HG02610 (cell line): ENCODE measurements around the gene TIAL1.
A peak's percentile ranks its signal among the peaks of the same experiment; 100 is the strongest.
"Not testable (repeated sequence)": the region's sequence is repeated elsewhere in the genome, so short reads cannot be mapped to it uniquely, and the experiment has no call there.

Source experiments
- ATAC-seq: cut with Tn5 transposase; IDR thresholded peaks from one replicate; pipeline ENCODE4 v1.9.1; 2021; ENCODE audit warnings: mild to moderate bottlenecking, moderate library complexity; ENCODE audit not compliant: unreplicated experiment

Gene TIAL1

DNA sequence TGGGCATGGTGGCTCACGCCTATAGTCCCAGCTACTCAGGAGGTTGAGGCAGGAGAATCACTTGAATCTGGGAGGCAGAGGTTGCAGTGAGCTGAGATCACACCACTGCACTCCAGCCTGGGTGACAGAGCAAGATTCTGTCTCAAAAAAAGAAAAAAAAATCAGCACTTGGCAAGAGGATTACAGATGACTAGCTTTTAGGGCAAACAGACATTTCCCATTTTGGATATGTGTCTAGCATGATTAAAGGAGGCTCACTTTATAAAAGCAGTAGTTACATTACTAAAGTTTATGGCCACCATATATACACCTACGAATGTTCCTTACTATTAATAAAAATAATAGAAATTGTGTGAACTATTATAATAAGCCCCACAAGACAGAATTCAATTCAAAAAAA is 40.7 kb downstream of the TIAL1 start:
- ATAC-seq, result not testable (repeated sequence)

DNA sequence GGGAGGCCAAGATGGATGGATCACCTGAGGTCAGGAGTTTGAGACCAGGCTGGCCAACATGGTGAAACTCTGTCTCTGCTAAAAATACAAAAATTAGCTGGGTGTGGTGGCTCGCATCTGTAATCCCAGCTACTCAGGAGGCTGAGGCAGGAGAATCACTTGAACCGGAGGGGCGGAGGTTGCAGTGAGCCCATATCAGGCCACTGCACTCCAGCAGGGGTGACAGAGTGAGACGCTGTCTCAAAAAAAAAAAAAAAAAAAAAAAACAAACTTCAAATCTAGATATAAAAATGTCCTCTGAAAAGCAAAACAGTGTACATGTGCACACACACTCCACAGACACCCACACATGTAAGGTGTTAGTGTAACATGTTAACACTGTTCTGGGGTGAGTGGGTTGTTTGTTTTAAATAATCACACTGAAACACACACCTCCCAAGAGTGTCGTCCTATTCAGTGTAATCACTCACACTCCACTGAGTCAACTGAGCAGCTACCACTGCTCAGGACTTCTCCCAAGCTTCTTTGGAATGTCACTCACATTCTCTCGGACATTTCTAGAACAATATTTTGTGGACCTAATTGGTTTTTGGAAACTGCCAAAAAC is 41.5 kb downstream of the TIAL1 start:
- ATAC-seq, result no peak

DNA sequence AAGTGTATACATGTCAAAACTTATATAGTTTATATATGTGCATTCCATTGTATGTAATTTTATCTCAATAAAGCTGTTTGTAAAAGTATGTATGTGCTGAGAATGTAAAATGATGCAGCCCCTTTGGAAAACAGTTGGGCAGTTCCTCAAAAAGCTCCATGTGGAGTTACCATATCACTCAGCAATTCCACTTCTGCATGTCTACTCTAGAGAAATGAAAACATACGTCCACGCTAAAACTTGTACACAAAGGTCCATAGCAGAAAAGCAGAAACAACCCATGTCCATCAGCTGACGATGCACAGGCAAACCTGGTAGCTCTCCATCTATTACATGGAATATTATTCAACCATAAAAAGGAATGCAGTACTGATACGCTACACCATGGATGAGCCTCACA is 45.9 kb downstream of the TIAL1 start:
- ATAC-seq, result no peak

DNA sequence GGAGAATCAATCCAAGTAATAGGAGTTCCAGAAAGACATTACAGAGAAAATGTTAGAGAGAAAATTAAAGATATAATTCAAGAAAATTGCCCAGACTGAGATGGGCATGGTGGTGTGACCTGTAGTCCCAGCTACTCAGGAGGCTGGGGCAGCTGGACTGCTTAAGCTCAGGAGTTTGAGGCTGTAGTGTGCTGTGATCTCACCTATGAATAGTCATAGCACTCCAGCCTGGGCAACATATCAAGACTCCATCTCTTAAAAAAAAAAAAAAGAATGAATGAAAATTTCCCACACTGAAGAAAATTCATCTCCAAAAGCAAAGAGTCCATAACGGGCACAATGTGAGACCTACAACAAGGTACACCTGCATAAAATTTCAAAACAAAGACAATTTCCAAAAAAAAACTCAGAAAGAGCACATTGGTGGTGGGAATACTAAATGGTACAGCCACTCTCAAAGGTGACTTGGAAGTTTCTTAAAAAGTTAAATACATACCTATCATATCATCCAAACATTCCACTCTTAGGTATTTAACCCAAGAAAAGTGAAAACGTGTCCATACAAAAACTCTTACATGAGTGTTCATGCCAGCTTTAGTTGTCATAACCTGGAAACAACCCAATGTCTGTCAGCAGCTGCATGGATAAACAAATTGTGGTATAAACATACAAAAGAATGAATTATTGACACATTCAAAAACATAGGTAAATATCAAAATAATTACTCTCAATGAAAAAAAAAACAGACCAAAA is 47.3 kb downstream of the TIAL1 start:
- ATAC-seq, result no peak

DNA sequence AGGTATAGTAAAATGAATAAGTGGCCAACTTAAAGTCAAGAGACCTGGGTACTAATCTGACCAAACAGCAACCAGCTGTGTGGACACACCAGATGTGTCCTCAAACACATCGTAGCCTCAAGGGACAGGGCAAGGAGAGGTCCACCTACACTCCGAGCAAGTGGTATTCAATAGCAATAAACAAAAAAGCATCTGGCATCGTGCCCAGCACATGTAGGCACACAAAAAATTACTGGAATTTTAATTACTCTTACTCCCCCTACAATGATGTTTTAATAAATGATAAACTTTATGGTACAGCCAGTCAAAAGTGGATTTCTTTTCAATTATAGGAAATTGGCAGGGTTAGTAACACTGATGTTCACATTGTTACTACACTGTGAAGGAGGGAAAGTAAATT is 50.8 kb downstream of the TIAL1 start:
- ATAC-seq, result no peak

DNA sequence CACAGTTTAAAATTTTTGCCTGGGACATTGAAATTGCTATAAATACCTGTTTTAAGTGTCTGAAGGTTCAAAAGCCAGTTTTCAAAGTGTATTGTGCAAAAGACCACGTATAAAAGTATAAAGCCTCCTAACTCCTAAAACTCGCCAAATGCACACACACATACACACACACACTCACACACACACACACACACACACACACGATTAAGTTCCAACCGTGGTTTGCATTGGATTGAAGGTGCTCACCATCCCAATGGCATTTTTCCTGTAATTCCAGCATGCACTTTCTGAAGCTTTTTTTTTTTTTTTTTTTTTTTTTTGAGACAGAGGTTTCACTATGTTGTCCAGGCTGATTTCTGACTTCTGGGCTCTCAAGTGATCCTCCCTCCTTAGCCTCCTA is 51.5 kb downstream of the TIAL1 start:
- ATAC-seq, result no peak

DNA sequence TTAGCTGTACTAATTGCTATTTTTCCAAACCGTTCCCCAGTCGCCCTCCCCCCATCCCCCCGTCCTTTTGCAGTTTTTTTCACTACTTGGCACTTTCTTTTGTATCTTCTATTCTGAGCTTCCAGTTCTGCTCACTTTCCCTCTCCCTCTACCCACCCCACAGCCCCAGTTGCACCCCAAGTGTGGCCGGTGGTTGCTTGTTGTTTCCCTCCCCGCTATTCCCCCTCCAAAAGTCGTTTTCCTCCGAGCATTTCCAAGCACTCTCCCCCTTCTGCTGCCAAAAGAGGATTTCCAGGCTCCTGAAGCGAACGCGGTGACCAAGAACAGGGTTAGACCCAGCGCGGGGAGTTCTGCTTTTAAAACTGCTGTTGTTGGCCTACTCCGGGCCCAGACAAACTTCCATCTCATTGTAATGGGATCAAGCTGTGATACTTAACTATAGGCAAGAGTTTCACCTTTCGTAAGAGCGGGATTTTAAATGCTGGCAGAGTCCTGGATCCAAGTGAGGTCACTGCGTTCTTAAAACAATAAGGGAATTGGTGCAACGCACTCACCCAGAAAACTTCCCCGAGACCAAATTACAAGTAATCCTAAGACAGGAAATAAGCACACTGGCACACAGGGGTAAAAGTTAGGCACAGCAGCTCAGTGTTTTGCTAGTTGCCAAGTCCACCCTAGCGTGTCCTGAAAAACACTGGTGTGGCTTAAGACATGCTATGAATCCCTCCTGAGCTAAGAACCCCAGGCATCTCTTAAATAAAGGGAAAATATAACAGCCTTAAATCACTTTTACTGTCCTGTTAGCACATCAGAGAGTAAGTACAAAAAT is 52.7 kb downstream of the TIAL1 start:
- ATAC-seq, result no peak

DNA sequence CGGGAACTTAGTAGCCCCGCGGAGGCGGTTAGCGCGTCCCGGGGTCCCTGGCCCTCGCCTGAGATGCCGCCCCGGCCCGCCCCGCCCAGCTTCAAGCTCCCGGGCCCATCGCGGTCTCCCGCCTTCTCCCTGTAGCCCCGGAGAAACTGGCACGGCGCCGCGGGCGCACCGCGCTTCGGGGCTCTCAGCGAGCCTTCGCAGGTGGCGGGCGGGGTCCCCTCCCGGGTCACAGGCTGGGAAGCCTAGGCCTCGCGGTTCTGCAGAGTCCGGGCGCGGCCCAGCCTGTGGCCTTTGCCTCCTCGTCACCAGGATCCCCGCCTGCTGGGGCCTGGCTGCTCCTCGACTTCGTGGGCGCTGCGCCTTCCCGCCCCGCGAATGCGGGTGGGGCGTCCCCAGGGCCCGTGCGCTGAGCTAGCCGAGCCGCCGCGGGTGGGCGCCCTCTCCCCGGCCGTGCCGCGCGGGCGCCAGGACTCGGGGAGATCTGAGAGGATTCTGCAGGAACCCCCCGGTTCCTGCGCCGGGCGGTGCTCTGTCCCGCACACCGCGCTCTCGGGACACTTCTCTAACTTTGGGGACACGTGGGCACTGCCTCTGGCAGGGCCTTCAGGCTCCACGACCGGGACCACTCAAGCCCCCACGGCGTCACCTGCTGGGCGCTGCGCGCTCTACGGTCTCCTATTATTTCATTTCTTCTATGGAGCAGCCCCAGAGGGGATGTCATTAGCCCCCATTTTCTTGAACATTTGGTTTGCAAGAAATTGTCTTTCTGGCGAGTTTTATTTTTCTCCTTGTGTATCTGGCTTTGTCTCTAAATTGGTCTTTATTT is 53.6 kb downstream of the TIAL1 start:
- ATAC-seq, result peak; percentile 40

DNA sequence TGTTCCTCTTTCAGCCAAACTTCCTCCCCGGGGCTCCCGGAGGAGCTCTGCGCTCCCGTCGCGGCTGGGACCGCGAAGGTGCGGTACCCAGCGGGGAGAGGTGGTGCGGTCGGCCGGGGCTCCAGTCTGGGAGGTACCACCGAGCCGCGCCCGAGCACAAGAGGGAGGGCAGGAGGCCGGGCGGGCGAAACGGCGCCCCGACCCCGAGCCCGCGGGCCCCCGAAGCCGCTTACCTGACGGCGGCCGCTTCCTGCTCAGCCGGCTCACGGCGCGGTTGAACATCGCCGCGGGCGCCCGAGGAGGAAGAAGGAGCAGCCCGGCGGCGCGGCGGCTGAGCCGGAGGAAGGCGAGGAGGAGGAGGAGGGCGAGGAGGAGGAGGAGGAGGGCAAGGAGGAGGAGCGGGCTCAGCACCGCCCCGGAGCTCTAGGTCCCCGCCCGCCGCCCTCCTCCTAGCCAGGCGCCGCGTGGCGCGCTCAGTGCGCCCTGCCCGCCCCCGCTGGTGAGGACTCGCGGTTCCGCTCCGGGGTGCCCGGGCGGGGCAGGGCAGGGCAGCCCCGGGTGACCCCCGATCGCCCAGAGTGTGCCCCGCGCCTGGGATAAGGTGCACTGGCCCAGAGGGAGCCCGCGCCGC is 54.3 kb downstream of the TIAL1 start, which contains the start of gene RGS10:
RGS10 (minus strand) TSS at position 363 of the 631 bp plus-strand sequence; CDS start at position 282, 81 bp downstream.
- peak; percentile 76 for ATAC-seq

DNA sequence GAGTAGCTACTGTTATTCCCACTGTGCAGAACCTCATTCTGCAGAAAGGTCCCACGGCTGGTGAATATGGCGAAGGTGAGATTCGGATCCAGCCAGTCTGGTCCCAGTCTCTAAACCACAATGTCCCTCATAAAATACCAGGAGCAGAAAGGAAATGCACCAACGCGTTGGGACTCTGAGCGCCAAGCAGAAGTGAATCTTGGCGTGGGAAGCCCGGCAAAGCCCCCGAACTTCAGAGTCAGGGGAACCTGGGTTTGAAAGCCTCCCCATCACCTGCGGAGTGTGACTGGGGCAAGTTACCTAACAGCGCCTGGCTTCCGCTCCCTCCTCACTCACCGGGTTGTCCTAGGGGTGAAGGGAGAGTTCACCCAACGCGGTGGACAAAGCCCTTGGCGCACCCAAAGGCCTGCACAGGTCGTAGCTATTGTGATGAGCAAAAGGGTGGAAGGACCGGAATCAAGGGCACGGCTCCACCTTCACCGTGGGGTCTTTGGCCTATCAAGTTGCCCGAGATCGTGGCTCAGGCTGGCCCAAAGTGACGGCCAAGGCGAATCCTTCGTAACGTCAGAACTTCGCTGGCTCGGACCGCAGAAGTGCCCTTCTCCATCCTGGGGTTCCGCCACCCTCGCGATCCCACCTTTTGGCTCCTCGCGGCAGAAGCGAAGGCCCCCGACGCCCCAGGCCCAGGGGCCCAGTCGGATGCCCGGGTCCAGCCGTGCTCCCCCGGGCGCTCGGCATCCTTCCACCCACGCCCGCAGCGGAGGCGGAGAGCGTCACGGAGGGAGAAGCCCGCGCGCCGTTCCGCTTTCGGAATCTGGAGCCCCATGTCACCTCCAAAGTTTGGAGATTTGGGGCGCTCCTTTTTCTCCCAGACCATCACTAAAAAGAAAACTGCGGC is 55.1 kb downstream of the TIAL1 start:
- no peak for ATAC-seq

DNA sequence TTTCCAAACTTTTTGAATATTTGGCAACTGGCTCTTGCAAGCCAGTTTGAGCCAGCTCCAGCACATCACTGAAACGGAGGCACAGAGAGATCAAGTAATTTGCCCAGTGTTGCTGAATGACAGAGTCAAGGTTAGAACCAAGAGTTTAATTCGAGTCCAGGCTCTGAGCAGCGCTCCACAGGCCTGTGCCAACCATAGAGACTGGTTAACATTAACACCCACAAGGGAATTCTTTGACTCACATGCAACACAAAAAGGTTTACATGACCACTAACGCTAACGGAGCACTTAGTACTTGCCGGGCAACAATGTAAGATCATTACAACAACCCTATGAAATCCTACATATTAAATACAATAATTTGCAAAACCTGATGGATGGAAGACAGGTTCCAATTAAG is 55.7 kb downstream of the TIAL1 start:
- no peak for ATAC-seq

DNA sequence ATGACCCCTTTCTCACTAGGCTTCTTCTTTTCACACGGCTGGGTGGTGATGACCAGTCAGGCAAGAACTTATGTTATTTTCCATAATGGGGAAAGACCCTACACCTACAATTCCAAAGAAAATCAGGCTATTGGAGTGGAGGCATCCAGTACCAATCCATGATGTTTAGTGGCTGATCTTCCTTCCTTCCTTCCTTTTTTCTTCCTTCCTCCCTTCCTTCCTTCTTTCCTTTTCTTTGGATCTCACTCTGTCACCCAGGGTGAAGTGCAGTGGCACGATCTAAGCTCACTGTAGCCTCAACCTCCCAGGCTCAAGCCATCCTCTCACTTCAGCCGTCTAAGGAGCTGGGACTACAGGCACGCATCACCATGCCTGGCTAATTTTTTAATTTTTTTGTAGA is 56.7 kb downstream of the TIAL1 start:
- no peak for ATAC-seq

DNA sequence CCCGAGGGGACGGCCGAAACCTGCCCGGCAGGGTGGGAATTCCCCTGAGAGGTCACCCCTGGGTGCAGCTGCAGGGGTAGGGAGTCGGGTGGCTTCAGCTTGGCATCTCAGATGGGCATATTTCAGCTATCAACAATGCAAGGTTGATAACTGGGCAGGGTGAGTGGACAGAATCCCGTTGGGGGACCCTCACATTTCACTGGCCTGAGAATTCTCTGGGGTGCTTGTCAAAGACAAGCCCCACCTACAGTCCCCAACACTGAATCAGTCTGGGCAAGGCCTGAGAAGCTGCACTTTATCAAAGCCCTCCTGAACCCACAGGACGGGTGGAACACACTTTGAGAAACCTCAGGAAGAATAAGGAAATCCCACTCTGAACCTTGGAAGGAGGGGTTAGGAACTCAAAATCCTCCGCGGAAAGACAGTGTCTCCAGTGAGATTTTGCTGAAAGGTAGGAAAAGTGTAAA is 57.4 kb downstream of the TIAL1 start:
- ATAC-seq, result no peak

DNA sequence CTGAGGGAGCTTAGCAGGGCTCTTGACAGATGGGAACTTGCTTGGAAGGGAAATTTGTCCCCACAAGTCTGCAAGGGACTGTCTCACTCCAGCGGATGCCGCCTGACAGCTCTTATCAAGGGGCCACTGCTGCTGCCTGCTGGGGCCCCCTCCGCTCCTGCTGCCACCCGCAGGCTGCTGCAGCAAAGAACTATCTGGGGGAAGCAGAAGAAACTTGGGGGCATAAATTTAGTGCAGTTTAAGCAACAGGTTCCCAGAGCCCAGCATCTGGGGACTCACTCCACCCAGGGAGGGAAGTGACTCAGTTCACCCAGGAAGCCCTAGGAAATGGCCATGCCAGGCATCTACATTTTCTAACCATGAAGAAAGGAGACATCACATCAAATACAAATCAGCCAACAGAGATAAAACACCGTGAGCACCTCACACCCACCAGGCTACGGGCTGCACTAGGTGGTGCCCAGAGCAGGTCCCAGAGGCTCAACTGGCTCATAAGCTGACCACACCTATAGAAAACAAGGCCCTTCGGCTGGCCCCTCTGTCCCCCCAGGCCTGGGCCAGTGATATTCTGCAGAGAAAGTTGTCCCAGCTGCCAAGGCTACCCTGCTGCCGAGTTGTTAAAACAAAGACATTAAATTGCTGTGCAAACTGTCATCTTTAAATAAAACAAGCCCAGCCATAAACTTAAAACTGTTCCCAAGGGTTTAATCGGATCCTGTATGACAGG is 58.0 kb downstream of the TIAL1 start:
- no peak for ATAC-seq

DNA sequence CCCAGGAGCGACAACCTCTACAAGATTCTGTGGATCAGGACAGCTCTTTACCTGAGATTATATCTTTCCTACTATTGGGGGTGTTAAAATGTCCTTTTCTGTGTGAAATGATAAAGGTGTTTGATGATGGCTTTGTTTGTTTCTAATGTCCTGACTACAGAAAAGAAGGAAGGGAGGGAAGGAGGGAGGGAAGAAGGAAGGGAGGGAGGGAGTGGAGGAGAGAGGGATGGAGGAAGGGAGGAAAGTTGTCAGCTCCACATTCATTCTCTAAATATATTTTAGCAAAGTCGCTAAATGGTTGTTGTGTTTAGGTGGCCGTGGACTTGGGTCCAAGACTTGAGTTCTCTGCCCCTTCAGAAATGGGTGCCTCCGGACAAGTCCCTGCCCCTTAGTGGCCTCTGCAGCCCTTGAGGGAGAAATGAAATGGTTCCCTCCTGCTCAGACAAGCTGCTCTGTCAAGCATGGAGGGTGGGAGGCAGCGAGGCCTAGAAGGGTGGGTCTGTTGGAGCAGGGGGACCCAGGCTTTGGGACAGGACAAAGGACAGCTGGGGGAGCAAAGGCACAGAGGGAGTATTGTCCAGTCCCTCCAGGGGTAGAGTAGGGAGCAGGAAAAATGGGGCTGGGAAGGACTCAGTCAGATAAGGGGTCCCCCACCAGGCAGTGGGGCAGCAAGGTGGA is 58.7 kb downstream of the TIAL1 start:
- ATAC-seq, result no peak

DNA sequence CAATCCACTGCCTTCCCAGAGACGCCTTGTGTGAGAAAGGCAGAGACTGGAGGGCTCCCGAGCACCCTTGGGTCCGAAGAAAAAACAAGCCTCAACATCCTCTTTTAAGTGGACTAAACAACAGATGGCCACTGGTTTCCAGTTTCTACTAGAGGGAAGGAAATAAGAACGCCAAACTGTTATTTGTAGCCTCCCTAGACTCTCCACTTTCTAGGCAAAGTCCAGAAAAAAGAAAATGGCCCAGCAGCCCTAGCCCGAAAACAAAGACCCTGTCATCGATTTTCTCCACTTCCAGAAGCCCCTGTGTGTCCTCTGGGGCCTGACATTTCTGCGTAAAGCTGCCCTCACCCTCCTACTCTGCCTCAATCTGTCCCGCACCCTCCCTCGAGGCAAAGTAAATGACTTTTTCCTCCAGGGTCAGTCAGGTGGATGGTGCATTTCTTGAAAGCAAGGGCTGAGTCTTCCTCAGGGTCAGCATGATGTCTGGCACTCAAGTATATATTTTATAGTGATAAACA is 60.2 kb downstream of the TIAL1 start:
- ATAC-seq, result no peak

DNA sequence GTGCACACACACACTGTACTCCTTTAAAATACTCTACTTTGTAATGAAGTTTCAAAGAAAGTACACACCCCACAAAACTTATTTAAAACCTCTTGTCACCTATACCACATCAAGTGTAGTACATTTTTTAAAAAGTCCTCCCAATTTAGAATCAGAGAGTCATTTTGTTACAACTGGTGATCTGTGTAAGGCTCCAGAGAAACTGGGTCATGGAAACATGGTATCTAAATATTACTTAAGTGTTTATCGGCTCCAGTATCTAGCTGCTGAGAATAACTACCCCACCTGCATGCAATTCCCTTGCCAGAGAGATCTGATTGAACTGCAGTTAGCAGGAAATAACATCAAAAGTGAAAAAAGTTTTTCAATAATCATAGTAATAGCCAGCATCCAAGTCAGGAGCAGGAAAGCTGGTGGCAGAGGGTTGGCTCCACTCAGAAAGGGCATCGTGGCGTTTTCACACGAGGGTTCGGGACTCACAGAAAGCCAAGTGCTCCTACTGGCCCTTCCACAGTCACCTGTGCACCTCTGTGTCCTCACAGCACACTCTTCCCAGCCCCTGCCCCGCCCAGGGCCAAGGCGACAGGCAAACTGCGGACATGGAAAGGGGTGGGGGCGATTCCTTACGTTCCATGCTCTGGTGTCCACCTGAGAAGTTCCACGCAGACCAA is 60.8 kb downstream of the TIAL1 start:
- ATAC-seq, result no peak
